ENCODE results near the gene C1QL3.

Gene C1QL3

DNA sequence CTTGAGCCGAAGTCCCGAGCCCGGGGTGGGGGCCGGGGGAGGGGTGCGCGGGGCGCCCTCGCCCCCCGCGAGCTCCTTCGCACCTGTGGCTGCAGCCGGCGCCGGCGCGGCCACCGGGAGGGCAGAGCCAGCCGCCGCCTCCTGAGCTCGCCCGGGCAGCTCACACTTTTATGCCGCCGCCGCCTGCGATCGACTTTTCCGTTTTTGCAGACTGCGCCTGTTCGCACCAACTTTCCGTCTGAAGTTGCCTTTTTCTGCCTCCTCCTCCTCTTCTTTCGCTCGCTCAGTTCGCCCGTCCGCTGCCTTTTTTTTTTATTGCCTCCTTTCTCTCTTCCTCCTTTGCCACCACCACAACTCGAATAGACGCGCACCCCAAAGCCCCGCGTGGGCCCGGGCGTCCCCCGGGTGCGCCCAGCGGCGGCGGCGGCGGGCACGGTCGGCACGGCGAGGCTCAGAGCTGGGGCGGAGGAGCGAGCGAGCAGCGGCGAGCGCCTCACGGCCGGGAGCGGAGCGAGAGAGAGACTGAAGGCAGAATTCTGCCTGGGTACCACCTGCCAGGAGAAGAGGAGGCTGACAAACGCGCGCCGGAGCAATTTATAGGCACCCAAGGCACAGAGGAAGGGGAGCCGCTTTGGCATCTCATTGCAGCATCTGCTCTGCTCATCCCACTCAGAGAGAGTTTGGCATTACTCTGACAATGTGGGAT lies at the start of gene C1QL3:
C1QL3 (minus strand) TSS at position 569 of the 706 bp plus-strand sequence. CDS start 814 bp downstream, outside the sequence.
- no peak for DNase-seq

DNA sequence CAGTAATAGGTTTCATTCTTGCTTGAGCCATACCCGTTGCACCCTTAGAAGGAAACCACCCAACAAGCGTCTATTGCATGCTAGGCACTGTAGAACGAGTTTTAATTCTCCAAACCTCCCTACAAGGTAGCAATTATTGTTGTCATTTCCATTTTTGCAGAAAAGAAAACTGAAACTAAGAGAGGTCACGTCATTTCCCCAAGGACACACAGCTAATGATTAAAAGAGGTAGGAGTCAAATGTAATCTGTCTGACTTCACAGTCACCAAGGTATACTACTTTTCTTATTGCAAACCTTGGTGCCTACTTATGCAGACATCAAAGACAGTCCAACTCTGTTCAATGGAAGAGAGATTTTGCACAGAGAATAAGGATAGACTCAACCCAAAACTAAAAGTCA lies 49.1 kb upstream of the C1QL3 start:
- DNase-seq: no peak

DNA sequence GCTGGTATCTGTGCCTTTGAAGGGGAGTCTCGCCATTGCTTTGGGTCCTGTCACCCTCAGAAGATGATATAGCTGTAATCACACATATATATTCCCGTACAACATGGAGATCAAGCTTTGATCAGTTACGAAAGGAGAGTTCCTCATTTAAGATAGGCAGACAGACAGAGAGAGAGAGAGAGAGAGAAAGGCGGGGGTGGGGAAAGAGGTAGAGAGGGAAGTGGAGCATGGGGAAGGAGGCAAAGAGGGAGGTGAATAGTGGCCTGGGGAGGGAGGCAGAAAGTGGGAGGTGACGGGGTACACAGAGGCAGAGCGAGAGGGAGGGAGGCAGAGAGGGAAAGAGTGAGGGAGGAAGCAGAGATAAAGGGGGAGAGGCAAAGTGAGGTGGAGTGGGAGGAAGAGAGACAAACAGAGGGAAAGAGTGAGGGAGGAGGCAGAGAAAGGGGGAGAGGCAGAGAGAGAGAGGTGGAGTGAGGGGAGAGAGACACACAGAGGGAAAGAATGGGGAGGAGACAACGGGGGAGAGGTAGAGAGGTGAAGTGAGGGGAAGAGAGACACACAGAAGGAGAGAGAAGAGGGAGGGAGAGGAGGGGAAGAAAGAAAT lies 44.6 kb upstream of the C1QL3 start:
- DNase-seq: no peak

DNA sequence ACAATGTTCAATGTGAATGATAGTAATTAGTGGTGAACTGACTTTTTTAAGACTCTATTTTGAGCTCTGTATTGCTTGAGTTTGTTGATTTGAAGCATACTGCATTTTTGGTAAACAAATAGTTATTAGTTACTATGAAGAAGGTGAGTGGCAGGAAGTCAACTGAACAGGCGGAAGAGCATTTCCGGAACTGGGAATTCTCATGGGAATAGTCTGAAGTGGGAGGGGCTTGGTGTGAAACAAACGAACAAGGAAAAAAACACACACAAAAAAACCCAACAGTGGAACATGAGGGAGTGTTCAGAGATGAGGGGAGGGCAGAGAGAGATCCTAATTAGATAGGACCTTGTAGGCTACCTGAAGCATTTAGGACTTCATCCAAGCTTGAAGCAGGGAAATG lies 43.9 kb upstream of the C1QL3 start:
- DNase-seq: no peak

DNA sequence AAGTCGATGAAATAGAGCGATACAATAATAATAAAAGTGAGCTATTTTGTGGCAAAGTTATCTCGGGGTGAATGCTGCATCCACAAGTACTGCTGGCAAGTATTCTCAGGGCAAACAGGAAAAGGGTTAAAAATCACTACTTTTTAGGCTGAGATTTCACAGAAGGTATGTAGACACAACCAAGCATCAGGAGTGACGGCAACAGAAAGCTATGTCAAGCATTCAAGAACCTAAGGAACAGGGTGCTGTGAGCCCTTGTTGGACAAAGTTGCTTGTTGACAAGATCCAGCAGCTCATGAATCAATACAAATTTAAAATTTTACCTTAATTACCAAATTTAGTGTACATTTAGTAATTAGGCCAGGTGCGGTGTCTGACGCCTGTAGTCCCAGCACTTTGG lies 41.2 kb upstream of the C1QL3 start:
- no peak for DNase-seq

DNA sequence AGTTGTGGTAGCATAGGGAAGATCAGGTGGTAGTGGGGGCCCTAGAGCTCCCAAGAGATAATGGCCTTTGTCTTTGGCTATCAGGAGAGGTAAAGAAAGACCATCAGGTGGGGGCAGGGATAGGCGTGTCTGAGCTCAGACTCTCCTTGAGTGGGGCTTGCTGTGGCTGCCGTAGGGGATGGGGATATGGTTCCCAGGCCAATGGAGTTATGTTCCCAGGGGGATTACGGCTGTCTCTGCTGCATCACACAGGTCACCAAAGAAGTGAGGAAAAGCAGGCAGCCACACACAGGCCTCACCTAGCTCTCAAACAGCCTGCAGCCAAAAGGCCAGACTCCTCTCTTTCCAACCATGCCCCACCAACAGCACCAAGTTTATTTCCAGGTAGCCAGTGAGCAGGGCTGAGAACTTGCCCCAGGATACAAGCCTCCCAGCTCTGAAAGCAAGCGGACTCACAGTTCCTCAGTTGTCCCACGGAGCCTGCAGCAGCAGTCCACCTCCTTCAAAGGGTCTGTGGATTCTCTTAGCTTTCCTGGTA lies 37.6 kb upstream of the C1QL3 start:
- no peak for DNase-seq

DNA sequence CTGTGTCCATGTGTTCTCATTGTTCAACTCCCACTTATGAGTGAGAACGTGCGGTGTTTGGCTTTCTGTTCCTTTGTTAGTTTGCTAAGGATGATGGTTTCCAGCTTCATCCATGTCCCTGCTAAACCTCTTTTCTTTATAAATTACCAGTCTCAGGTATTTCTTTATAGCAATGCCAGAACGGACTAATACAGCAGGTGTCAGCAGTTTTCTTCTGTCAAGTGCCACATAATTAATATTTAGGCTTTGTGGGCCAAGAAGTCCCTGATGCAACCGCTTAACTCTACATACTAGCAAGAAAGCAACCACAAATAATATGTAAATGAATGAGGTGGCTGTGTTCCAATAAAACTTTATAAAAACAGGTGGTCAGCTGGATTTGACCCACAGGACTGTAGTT lies 26.3 kb upstream of the C1QL3 start:
- DNase-seq: no peak

DNA sequence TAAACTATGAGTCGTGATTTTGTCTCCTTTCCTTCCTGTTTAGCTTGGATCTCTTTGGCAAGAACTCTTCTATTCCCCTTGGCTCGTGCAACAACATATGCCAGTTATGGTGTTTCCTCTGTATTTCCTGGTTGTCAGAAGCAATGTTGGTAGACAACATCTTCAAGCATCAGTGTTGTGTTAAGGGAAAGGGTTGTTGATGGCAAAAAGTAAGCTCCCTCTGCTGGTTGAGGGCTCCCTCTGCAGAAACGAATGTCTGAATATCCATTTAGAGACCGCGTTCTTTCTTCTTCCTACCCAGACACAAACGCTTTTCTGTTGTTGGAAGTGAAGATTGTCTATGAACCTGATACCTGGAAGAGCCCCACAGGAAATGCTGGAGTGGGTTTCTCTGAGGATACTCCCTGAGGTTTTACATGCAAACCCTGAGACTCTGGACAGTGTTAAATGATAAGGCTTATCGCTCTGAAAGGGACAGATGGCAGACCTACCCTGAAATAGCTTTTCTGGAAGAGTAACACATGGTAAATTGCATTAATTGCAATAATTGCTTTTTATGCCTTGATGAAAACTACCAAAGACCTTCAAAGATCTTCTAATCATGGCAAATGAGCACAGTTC lies 23.5 kb upstream of the C1QL3 start:
- no peak for DNase-seq

DNA sequence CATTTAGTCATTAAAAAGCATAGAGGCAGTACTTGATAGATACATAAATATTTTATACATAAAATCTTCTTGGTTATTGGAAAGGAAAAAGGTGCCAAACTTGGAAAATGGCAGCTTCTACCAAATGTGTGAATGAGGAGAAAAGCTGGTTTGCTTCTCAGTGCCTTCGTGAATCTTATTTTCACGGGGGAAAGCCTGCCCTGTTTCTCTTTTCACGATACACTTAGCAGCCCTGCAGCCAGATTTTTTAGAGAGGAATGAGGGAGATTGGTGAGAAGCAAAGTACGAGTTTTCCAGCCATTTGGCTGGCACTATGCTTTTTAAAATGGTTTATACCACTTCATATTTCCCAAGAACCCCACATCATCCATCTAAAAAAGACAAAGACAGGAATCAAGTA lies 22.9 kb upstream of the C1QL3 start:
- no peak for DNase-seq

DNA sequence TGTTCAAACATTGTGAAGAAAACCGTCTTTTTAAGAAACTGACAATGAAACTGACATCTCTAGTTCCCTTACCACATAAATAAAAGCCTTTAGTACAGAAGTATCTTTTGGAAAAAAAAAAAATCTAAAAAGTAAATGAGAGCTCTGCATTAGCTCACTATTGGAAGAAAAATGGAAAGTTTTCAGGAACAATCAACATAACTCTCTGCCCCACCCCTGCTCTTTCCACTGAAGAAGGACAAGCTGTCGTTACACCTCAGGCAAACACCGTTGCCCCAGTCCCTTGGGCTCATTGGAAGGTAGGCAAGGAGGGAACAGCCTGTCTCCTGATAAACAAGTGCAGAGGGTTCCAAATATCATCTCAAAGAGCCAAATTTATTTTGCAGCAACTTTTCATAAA lies 22.4 kb upstream of the C1QL3 start:
- no peak for DNase-seq

DNA sequence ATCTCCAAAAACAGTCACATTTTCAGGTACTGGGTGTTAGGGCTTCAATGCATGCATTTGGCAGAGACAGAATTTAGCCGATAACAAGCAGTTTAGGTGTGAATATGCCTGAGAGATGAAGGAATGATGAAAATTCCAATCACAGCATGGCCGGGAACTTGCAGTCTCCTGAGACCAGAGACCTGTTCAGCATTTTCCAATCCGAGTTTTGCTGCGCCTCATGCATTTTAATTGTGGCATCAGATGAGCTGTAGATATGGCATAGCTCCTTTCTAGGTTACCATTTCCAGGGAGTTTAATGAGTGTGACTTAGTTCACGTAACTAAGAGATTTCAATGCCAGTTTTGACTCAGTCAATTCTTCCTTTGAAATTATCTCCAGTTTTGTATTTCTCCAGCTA lies 14.5 kb upstream of the C1QL3 start:
- no peak for DNase-seq

DNA sequence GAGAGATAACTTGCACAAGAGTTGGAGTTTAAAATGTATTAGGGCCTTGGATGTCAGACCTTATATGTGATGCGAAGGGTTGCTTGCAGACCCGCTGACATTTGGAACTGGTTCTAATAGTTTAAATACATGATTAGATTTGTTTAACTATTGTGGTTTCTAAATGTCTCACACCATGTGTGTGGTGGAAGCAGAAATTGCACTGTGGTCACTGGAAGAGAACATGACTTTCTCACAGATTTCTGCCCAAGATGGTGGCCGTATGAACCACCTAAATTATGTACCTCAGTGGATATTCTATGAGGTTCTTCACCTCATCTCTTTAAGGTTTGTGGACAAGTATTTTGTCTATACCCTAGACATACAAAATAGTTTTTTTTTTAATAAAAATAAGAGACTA lies 8.2 kb upstream of the C1QL3 start:
- DNase-seq: no peak

DNA sequence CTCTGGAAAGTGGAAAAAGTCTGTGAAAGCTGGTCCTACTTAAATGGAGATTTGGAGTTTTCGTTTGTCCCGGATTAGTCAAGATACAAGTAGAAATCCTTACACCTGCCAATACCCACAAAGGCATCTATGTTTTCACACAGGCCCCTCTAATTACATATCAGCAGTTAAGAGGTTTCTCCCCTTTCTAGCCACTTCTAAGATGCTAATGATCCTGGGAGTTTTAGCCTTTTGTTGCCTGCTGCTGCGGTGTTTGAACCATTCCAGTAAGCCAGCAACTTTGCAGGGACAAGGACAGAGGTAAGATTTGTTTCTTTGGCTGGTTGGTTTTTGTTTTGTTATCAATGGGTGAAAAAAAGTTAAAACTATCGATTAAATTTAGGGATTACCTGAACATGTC lies 5.8 kb upstream of the C1QL3 start:
- no peak for DNase-seq

DNA sequence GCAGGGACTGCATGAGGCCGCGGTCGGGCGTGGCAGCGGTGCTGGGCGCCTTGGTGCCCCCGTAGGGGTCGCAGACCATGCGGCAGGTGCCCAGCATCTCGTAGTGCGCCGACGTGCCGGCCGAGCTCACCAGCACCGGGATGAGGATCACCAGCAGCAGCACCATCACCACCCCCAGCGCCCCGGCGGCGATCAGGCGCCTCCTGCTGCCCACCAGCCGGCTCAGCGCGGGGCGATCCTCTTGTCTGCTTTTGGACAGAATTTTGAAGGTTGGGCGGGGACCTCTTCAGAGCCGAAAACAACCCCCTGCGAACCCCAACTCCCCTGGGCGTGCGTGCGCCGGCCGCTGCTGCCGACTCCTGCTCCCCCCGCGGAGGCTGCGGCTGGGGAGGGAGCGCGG lies 779 bp downstream of the C1QL3 start:
- no peak for DNase-seq

DNA sequence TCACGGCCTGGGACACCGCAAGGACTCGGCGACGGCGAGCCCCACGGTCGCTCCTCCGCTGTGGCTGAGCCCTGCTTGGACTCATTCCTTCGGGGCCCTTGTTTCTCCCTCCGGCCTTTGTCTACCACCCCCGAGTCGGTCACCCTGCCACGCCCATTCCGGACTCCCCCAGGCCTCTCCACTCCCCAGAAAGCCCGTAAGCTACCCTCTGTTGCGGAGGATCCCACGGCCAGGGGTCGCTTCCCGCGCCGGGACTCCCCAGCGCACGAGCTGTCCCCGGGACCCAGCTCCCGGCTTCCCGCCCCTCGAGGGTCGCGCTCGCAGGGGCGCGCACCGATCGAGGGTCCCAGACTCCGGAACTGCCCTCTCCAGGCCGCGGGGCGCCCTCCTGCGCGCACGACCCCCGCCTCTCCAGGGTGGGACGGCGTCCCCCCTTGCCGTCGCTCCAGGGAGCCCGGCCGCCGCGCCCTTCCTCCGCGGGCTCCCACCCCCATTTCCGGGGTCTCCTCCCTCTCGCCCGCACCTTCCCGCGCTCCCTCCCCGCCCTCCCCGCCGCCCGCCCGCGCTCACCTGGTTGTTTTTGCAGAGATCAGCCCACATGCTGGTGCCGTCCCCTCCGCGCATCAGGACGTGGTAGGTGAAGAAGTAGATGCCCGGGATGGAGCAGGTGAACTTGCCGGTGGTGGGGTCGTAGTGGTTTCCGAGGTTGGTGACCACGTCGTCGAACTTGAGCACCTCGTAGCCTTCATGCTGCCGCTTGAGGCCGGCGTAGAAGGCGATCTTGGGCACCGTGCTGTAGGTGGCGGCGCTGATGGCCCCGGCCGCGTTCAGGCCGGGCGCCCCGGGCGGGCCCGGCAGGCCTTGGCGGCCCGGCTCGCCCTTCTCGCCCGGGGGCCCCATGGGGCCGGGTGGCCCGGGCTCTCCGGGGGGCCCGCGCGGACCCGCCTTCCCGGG lies 1.5 kb downstream of the C1QL3 start:
- no peak for DNase-seq

DNA sequence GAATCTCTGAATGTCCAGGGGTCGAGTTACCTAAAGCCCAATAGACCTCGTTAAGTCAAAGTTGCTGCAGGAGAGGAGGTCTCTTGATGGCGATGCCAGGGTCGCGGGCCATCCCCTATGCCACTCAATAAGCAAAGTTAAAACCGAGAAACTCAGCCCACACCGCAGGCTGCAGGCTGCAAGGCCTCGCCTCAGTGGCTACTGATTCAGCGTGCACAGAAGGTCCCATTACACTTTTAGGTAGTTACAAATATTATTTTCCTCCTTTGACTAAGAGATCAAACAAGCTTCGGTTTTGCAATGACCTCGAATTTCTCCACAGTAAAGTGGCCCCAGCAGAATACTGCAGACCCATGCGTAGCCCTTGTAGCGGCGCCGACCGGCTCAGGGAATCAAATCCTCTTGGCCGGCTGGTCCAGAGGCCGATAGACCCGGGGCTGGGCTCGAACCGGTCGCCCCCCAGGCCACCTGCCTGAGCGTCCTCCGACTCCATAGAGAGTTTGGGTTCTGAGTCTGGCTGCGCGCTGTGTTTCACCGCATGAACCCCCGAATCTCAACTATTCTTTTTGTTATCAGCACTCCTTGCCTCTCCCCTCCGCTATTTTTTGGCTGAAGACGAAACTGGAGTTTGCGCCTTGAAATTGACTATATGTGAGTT lies 2.3 kb downstream of the C1QL3 start:
- no peak for DNase-seq

DNA sequence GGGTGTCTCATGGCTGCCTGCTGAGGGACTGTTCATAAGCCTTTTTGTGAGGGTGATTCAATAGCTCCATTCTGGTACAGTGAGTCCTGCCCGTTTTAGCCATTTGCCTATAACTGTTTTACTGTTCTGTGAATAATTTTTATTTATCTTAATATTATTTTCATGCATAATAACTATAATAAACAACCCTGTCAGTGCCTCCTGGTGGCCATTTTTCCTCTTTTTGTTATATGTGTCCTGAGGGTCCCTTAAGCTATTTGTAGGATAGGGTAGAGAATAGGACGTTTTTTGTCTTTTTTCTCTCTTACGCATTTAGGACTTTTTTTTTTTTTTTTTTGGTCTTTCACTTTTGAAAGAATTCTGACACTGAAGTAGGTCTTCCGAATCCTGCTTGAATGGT lies 2.9 kb downstream of the C1QL3 start:
- DNase-seq: no peak

DNA sequence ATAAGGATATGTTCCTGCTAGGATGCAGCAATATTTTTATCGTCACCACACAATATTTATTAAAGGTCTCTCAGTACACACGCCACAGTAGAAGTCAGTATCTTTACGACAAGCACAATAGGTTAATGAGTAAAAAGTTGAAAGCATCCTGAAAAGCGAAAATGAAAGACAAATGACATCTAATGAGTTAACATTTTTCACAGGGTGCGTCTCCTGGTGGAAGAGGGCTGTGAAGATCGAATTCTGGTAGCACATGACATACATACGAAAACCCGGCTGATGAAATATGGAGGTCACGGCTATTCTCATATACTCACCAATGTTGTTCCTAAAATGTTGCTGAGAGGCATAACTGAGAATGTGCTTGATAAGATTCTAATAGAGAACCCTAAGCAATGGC lies 10.8 kb downstream of the C1QL3 start:
- DNase-seq: no peak

DNA sequence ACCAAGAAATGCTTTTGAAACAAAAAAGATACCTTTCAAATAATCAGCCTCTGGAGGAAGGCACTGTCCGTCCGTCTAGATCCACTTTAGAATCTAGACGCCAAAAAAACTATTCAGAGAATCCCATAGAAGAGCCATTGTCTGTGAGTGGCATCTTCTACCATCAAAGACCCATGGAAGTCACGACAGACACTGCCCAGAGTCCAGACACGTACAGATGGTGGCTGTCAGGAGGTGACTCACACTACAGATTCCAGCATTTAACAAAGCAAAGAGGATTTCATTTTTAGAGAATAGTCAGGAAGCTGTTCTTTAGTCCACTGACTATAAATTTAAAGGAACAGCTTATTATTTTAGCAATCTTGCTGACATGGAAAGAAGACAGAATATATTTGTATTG lies 11.7 kb downstream of the C1QL3 start:
- no peak for DNase-seq

DNA sequence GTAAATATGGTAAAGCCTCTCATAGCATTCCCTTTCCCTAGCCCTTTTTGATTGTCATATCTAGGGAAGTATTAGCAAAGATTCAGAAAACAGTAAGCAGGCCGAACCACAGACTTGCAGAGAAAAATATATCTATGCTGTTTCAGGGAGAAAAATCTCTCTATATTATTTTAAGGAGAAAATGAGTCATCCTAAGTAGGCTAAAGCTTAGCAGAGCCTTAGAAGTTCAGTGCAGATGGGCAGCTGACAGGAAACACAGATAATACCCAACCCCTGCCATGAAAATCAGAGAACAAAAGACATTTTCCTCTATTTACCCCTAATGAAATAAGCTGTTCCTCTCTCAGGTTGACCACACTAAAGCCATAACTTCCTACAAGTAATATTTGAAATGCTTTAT lies 16.5 kb downstream of the C1QL3 start:
- DNase-seq: no peak

DNA sequence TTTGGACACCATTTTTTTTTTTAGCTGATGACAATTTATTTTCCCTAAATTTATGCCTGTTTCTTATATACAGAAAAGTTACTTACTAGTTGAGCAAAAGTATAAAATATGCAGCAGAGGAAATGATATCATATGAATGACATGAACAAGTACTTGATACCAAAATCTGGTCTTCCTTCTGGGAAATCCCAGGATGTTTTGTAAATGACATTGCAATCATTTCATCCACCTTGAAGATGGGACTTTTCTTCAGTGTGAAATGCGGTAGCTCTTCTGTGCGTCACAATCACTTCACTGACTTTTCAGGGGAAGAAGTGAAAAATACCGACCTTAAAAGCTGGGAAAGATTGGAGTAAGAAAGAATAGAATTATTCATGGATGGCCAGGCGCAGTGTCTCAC lies 23.8 kb downstream of the C1QL3 start:
- no peak for DNase-seq

DNA sequence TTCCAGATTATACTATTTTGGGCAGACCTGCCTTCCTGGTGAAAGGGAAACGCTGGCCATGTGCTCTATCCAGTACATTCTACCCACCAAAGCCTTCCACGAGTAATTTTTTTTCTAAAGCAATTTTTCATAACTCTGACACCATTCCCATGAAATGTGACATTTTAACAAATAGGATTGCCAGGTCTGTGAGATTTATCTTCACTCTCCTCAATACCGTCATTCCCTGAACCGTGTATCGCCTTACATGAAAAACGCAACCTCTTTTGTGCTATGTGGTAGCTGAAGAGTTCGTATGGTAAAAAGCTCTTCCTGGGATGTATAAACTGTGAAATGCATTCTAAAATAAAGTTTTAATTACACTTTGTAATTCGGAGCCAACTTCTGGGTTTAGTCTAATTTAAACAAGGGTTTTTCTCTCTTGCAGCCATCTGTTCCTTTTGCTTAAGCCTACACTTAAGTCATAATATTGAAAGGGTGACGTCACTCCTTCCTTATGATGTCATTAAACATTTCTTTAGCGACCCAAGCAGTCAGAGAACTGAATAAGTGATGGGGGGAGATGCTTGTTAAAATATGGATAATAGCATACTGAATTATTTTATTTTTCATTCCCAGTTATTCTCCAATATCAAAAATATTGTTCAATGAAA lies 27.7 kb downstream of the C1QL3 start:
- DNase-seq: no peak

Data from NCI-H524 treated with DMSO at 0.1 percent for 48 hours (cell line).